ENCODE measurements around the gene SOD1. TPM values are rescaled to one million over a fixed set of nuclear protein-coding genes. Genes with fewer than 3 reads are reported as not detected.

Gene SOD1
- polyA plus RNA-seq, 1 donor from 2014 or later: 449 TPM

DNA sequence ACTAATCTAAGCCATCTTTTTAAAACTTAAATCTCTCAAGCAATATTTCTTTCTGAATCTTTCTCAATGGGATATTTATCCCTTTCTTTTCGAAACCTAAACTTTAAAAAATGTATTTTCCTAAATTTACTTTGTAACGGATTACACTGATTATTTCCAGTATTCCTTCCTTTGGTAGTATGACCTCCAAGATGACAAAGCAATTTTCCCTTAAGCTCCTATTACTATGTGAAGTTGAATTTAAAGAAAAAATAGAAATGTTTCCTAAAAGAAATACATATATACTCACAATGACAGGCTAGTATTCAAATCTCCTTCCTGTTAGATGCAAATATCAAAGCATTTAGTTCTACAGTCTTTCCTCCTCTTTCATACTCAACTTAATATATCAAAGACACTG, 56.6 kb downstream of the SOD1 start (continued):
- TF ChIP-seq MXI1 (conservative IDR thresholded peaks at IDR 0.05; ENCODE audit: poor library complexity, severe bottlenecking) (no peak), EP300 (conservative IDR thresholded peaks at IDR 0.05; ENCODE audit: poor library complexity, severe bottlenecking) (no peak), RAD21 (conservative IDR thresholded peaks at IDR 0.05) (no peak)

Small RNAs within 50 kb of the gene (small RNA-seq; reads per million reads assigned to genes)
- 0 reads per million in 3 experiments for gene RF01241

Other genes starting within 250 kb of the SOD1 start
- 5.2 and 5.4 TPM in 2 replicates for gene SCAF4, start 72.4 kb downstream of the SOD1 start, polyA plus RNA-seq
- 9.3 and 11.0 TPM in 2 replicates for gene HUNK, start 213.3 kb downstream of the SOD1 start, polyA plus RNA-seq